GM12891 (cell line): ENCODE measurements around the gene ADCK1.

Source experiments
- POLR2A ChIP-seq: IDR thresholded peaks from 2 replicates; pipeline ENCODE4 v1.6.1; 2011; ENCODE audit warnings: low read depth, low read length, control low read depth
- POLR2AphosphoS5 ChIP-seq: IDR thresholded peaks from 2 replicates; pipeline ENCODE4 v1.6.1; 2011; ENCODE audit warnings: low read depth, low read length, control low read depth
- POU2F2 ChIP-seq: IDR thresholded peaks from 2 replicates; pipeline ENCODE4 v1.6.1; 2011; ENCODE audit warnings: low read depth, mild to moderate bottlenecking, control low read depth, low read length, moderate library complexity
- SPI1 ChIP-seq: IDR thresholded peaks from 2 replicates; pipeline ENCODE4 v1.6.1; 2011; ENCODE audit warnings: low read depth, low read length, control low read depth
- TAF1 ChIP-seq: IDR thresholded peaks from 2 replicates; pipeline ENCODE4 v1.6.1; 2011; ENCODE audit warnings: low read depth, low read length, control low read depth

DNA sequence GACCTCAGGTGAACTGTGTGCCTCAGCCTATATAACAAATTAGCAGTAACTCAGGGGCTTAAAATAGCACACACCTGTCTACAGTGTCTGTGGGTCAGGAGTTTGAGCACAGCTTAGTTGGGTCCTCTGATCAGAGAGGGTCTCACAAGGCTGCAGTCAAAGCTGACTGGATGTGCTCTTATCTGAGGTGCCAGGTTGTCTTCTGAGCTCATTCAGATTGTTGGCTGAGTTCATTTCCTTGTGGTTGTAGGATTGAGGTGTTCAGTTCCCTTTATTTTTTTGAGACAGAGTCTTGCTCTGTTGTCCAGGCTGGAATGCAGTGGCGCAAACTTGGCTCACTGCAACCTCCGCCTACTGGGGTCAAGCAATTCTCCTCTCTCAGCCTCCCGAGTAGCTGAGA, 164.7 kb downstream of the ADCK1 start:
- TF ChIP-seq POLR2A (no peak), POLR2AphosphoS5 (no peak), TAF1 (no peak), POU2F2 (no peak), SPI1 (no peak)
